ENCODE results near the gene ZNF423.

DNA sequence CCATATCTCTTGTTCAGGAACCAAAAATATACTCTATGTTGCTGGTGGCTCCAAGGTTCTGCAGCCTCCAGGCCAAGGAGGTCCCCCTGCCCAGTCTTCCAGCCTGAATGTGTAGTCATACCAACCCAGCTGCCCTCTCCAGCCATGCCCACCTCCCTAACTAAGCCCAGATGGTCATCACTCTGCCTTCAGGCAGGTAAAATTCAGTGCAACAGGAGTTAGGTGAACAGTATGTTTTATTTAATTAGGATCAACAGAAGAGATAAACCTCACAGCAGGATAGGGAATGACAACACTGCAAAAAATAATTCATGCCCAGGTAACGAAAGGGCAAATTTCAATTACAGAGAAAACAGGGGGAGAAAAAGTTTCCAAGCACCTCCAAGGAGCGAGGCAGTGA lies 9.1 kb downstream of the ZNF423 start:
- TF ChIP-seq, protein P1, sequence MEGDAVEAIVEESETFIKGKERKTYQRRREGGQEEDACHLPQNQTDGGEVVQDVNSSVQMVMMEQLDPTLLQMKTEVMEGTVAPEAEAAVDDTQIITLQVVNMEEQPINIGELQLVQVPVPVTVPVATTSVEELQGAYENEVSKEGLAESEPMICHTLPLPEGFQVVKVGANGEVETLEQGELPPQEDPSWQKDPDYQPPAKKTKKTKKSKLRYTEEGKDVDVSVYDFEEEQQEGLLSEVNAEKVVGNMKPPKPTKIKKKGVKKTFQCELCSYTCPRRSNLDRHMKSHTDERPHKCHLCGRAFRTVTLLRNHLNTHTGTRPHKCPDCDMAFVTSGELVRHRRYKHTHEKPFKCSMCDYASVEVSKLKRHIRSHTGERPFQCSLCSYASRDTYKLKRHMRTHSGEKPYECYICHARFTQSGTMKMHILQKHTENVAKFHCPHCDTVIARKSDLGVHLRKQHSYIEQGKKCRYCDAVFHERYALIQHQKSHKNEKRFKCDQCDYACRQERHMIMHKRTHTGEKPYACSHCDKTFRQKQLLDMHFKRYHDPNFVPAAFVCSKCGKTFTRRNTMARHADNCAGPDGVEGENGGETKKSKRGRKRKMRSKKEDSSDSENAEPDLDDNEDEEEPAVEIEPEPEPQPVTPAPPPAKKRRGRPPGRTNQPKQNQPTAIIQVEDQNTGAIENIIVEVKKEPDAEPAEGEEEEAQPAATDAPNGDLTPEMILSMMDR (IDR thresholded peaks at IDR 0.05; ENCODE audit: low read length) = no peak
- no peak for TF ChIP-seq EZH2 (optimal IDR thresholded peaks at IDR 0.05; ENCODE audit: low read depth, low read length)

Measured in MM.1S (cell line).